ENCODE results near the gene CALR.
"Not testable (repeated sequence)": the region's sequence is repeated elsewhere in the genome, so short reads cannot be mapped to it uniquely, and the experiment has no call there.

CALR gene

GRCh38 chr19:12949363-12950283 lies 11.2 kb downstream of the CALR start:
- no peak for TF ChIP-seq ZFX (IDR thresholded peaks at IDR 0.05)
- TF ChIP-seq CTCF (conservative IDR thresholded peaks at IDR 0.05), result no peak
- no peak overlapping the region for H3K27ac ChIP-seq

- H3K27ac ChIP-seq, result not testable (repeated sequence)
These were observed 13.6 kb downstream of the CALR start for GRCh38 chr19:12952050-12952449.

- TF ChIP-seq CTCF (conservative IDR thresholded peaks at IDR 0.05) (no peak), ZFX (IDR thresholded peaks at IDR 0.05) (no peak)
- H3K27ac ChIP-seq, result no peak overlapping the region
These were observed 14.2 kb downstream of the CALR start for GRCh38 chr19:12952488-12953137.

- no peak for TF ChIP-seq CTCF (conservative IDR thresholded peaks at IDR 0.05)
- TF ChIP-seq ZFX (IDR thresholded peaks at IDR 0.05), result no peak
- H3K27ac ChIP-seq, result no peak overlapping the region
These were observed 14.9 kb downstream of the CALR start for GRCh38 chr19:12953138-12953798.

- no peak overlapping the region for H3K27ac ChIP-seq
- no peak for TF ChIP-seq CTCF (conservative IDR thresholded peaks at IDR 0.05)
These were observed 15.6 kb downstream of the CALR start for GRCh38 chr19:12953799-12954611.

- TF ChIP-seq ZFX (IDR thresholded peaks at IDR 0.05) (no peak), CTCF (conservative IDR thresholded peaks at IDR 0.05) (no peak)
- H3K27ac ChIP-seq, result no peak overlapping the region
These were observed 16.2 kb downstream of the CALR start for GRCh38 chr19:12954612-12954962.

GRCh38 chr19:12955575-12955974 lies 17.2 kb downstream of the CALR start:
- peak overlapping the region; percentile 96 for H3K27ac ChIP-seq

GRCh38 chr19:12955996-12956395 lies 17.6 kb downstream of the CALR start:
- H3K27ac ChIP-seq, result peak overlapping the region; percentile 96
- no peak for TF ChIP-seq ZFX (IDR thresholded peaks at IDR 0.05)
- no peak for TF ChIP-seq CTCF (conservative IDR thresholded peaks at IDR 0.05)

Data from C4-2B (cell line).